NCI-H1436 (cell line): Measurements from ENCODE around the gene CD40LG.

Experiments
- DNase-seq: peaks from one replicate; lab custom pipeline; 2025; lab: John Stamatoyannopoulos, UW

CD40LG gene

DNA sequence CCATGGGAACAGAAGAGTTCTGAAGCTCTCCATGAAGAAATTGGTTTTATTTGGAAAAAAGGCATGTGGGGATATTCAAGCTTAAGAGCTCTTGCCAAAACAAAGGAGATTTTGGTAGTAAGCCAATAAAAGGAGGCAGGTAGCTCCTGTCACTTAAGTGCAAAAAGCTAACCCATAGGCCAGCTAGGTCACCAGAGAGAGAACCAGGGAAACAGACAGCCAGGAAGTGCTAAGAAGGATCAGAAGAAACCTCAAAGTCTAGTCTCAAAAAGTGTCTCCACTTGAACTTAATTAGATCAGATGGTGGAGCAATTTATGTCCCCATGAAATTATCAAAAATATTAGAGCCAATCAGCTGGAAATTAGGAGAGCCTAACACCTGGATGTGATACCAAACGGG is 49.2 kb downstream of the CD40LG start:
- no peak for DNase-seq

GRCh38 chrX:136708348-136708747 is 60.4 kb downstream of the CD40LG start:
- DNase-seq: peak; percentile 14
